ENCODE results near the gene EPHA6.

GRCh38 chr3:96776818-96777217 lies 37.6 kb upstream of the EPHA6 start:
- TF ChIP-seq POLR2A (IDR thresholded peaks at IDR 0.05; ENCODE audit: low read length) (no peak), GATA1 (IDR thresholded peaks at IDR 0.05; ENCODE audit: low read depth, low read length) (no peak)

Measured in erythroblast (primary cell).